HepG2 (cell line): ENCODE data around the gene TSEN34. TPM values are rescaled to one million over a fixed set of nuclear protein-coding genes. Genes with fewer than 3 reads are reported as not detected.

Source experiments
- ATAC-seq: fragments of 200-7000 bp; cut with Tn5 transposase; 3 replicates; pipeline ENCODE4 v1.9.1; 2020; ENCODE audit warnings: mild to moderate bottlenecking, moderate library complexity
- BruUV-seq: library from RNA; stranded (reverse); fragments of 400-500 nt; replicated peaks from 2 replicates; lab custom pipeline; 2021; lab: Mats Ljungman, UMichigan
- CTCF ChIA-PET: fragments of 300-600 bp; formaldehyde crosslinking; extraction: SDS; loops from one replicate; lab custom pipeline; 2021; ENCODE audit warnings: low total read pairs, inconsistent platforms, low intra/inter-chr PET ratio; lab: Yijun Ruan, JAX
- POLR2A ChIA-PET: fragments of 350-600 bp; sonication (Branson Sonifier 250); formaldehyde crosslinking; loops from one replicate; lab custom pipeline; 2020; ENCODE audit warnings: antibody characterized with exemption, inconsistent platforms; lab: Yijun Ruan, JAX
- DNase-seq: peaks from one replicate; pipeline ENCODE4 v3.0.0-alpha.2; 2015; ENCODE audit warnings: low spot score
- FAIRE-seq: peaks from 3 replicates; lab custom pipeline; 2011; peaks lifted over from hg19 to GRCh38; lab: Jason Lieb, UNC
- H2AFZ ChIP-seq: one replicate; pipeline ENCODE4 v1.6.1; 2011; ENCODE audit warnings: low read length, inconsistent platforms
- H3K27ac ChIP-seq: fragments of 300-600 bp; 3 replicates; pipeline ENCODE4 v1.8.0; 2011; ENCODE audit warnings: mixed run types, mild to moderate bottlenecking, mixed read lengths, low read length, inconsistent platforms; ENCODE audit not compliant: insufficient read depth; ENCODE audit errors: extremely low read length
- H3K27me3 ChIP-seq, 2 experiments: fragments of 200-600 bp in 1 of 2; 2 replicates in 1 of 2; 3 replicates in 1 of 2; pipeline versions ENCODE4 v1.6.0 to v1.8.0; 2011; ENCODE audit warnings: low read length in 2 of 2, mild to moderate bottlenecking in 2 of 2, moderate library complexity in 2 of 2, inconsistent platforms in 1 of 2; ENCODE audit not compliant: insufficient read depth in 2 of 2, control insufficient read depth in 1 of 2
- H3K36me3 ChIP-seq, 2 experiments: fragments of 200-600 bp in 1 of 2; replicated peaks in 1 of 2; 2 replicates in 1 of 2; 3 replicates in 1 of 2; pipeline versions ENCODE4 v1.5.1 to v1.8.0; 2011; ENCODE audit warnings: low read length in 2 of 2, inconsistent platforms in 1 of 2; ENCODE audit not compliant: insufficient read depth in 2 of 2, control insufficient read depth in 1 of 2
- H3K4me1 ChIP-seq: 2 replicates; pipeline ENCODE4 v1.5.1; 2012; ENCODE audit warnings: low read length, inconsistent platforms; ENCODE audit not compliant: insufficient read depth
- H3K4me2 ChIP-seq: 2 replicates; pipeline ENCODE4 v1.6.0; 2011; ENCODE audit warnings: low read depth, low read length, inconsistent platforms
- H3K4me3 ChIP-seq, 3 experiments: fragments of 200-600 bp in 1 of 3; sonication (generic), shearing (Covaris generic) in 1 of 3; replicated peaks in 1 of 3; 2 replicates each; pipeline ENCODE4 v1.5.1; 2011 to 2016; ENCODE audit warnings: low read length in 3 of 3, inconsistent platforms in 2 of 3, low read depth in 2 of 3, mild to moderate bottlenecking in 2 of 3, control low read depth in 1 of 3, mixed read lengths in 1 of 3; ENCODE audit not compliant: insufficient read depth in 1 of 3
- H3K79me2 ChIP-seq: one replicate; pipeline ENCODE4 v1.6.1; 2011; ENCODE audit warnings: low read length, inconsistent platforms; ENCODE audit not compliant: insufficient read depth
- H3K9ac ChIP-seq: 2 replicates; pipeline ENCODE4 v1.6.0; 2011; ENCODE audit warnings: mild to moderate bottlenecking, low read depth, low read length, inconsistent platforms; ENCODE audit not compliant: insufficient read depth
- H3K9me3 ChIP-seq: 2 replicates; pipeline ENCODE4 v1.5.1; 2012; ENCODE audit warnings: mild to moderate bottlenecking, low read length
- H4K20me1 ChIP-seq: 2 replicates; pipeline ENCODE4 v1.6.0; 2011; ENCODE audit warnings: inconsistent platforms, mild to moderate bottlenecking, low read length, moderate library complexity; ENCODE audit not compliant: insufficient read depth
- CREB1 ChIP-seq, 2 experiments: fragments of 450-650 bp in 1 of 2; IDR thresholded peaks; 2 replicates each; pipeline ENCODE4 v1.6.1; 2016 to 2017; ENCODE audit warnings: control low read depth in 1 of 2, mild to moderate bottlenecking in 1 of 2, missing compliant biosample characterization in 1 of 2, missing genetic modification characterization in 1 of 2
- SIX1 ChIP-seq: sonication (generic); formaldehyde crosslinking; IDR thresholded peaks from 2 replicates; pipeline ENCODE4 v1.4.0; 2020; ENCODE audit warnings: missing genetic modification reagents, borderline replicate concordance
- ZNF331 ChIP-seq: sonication (generic); formaldehyde crosslinking; IDR thresholded peaks from 2 replicates; pipeline ENCODE4 v1.4.0; 2020; ENCODE audit warnings: missing genetic modification reagents
- ZNF33A ChIP-seq: sonication (generic); formaldehyde crosslinking; IDR thresholded peaks from 2 replicates; pipeline ENCODE4 v1.5.1; 2020; ENCODE audit warnings: missing genetic modification reagents, mild to moderate bottlenecking, moderate library complexity, borderline replicate concordance
- ZNF432 ChIP-seq: sonication (generic); formaldehyde crosslinking; IDR thresholded peaks from 2 replicates; pipeline ENCODE4 v1.5.0; 2020; ENCODE audit warnings: missing genetic modification reagents, mild to moderate bottlenecking, borderline replicate concordance
- ZNF639 ChIP-seq: conservative IDR thresholded peaks from 2 replicates; pipeline ENCODE4 v1.6.1; 2018; ENCODE audit warnings: missing genetic modification reagents
- ZNF775 ChIP-seq: sonication (generic); formaldehyde crosslinking; IDR thresholded peaks from 2 replicates; pipeline ENCODE4 v1.4.0; 2020; ENCODE audit warnings: missing genetic modification reagents, mild to moderate bottlenecking, moderate library complexity, borderline replicate concordance
- ZSCAN30 ChIP-seq: sonication (generic); formaldehyde crosslinking; IDR thresholded peaks from 2 replicates; pipeline ENCODE4 v1.5.0; 2020; ENCODE audit warnings: mild to moderate bottlenecking, missing genetic modification reagents
- WGBS: methylation state at CpG from one replicate; pipeline ENCODE4 v1.1.6; 2017; ENCODE audit warnings: low lambda C conversion rate; 5-methylcytosine and 5-hydroxymethylcytosine counted together
- in situ Hi-C: cut with HindIII; loops from 2 replicates; pipeline ENCODE4 v1.10.0; 2017; ENCODE audit warnings: low pct_unique_long_range_greater_than_20kb; ENCODE audit not compliant: extremely low pct_ligation_motif_present
- intact Hi-C: fragments of 100-400 bp; cut with micrococcal nuclease; formaldehyde crosslinking; loops from one replicate; pipeline ENCODE4 v1.10.0; 2022; ENCODE audit not compliant: unreplicated experiment
- polyA plus RNA-seq, 8 experiments: library from polyadenylated mRNA; depleted of rRNA in 3 of 8; stranded (reverse) in 7 of 8; unstranded in 1 of 8; fragments of >200 nt; fragmentation: Illumina TruSeq in 4 of 8; extraction: Trizol in 4 of 8; gene quantifications; 2 replicates each; pipeline versions ENCODE4 v1.2.1 to v1.2.3, GENCODE V29; 2011 to 2016; ENCODE audit warnings: low read depth in 4 of 8, missing spikeins in 1 of 8, mixed read lengths in 1 of 8; ENCODE audit not compliant: insufficient read depth in 1 of 8
- total RNA-seq, 5 experiments: library from RNA; depleted of rRNA; stranded (reverse); fragments of >200 nt; fragmentation: Illumina TruSeq; extraction: Trizol; gene quantifications; 2 replicates each; pipeline ENCODE4 v1.2.3, GENCODE V29; 2016; ENCODE audit warnings: low read depth in 1 of 5
- TF ChIP-seq, protein P1 (sequence below): IDR thresholded peaks from 2 replicates; pipeline ENCODE4 v1.6.1; 2018; ENCODE audit warnings: missing genetic modification reagents, mild to moderate bottlenecking, missing compliant biosample characterization
- TF ChIP-seq, protein P2 (sequence below): sonication (generic); IDR thresholded peaks from 2 replicates; pipeline ENCODE4 v1.6.1; 2016; ENCODE audit warnings: low read depth, borderline replicate concordance
- TF ChIP-seq, protein P3 (sequence below): fragments of 450-650 bp; IDR thresholded peaks from 2 replicates; pipeline ENCODE4 v1.6.1; 2016

The TSEN34 gene
- total and polyA plus RNA-seq, 2 of the 13 experiments (the other 11 are each of a cell fraction or from before 2014, with no cell fraction given) = 55.1 to 65.4 TPM

DNA sequence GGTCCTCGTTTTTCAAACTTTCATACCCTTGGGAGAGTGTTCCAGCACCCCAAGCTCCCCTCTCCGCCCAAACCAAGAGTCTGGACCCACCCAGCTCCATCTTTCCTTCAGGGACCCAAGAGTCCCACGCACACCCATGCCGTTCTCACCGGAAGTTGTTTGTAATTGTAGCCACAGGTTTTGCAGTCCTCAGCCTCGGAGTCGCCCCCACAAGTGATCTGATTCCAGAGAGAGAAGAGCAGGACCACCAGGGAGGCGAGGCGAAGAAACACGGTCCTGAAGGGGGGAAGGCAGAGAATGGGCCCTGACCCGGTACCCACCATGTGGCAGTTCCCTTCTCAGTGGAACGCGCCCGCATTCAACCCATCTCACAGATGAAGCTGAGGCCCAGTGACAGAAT is 28.2 kb upstream of the TSEN34 start:
- Histone ChIP-seq H3K27me3 (no peaks in the 10 kb centered on the region; a peak in 1 of 5 replicates), H3K4me3 (no peak overlapping the region), H4K20me1 (no peaks in the 10 kb centered on the region), H2AFZ (no peak overlapping the region), H3K27ac (no peak overlapping the region), H3K9me3 (no peaks in the 10 kb centered on the region), H3K36me3 (peaks cover 0 to 5% of the 10 kb centered on the region in 2 experiments; a peak in 2 of 5 replicates), H3K4me2 (no peak overlapping the region), H3K9ac (no peak overlapping the region), H3K79me2 (peaks cover 13% of the 10 kb centered on the region), H3K4me1 (peaks cover 13% of the 10 kb centered on the region)
- in situ Hi-C loops (no loop called here), intact Hi-C loops (no loop called here)
- TF ChIP-seq, protein P1, sequence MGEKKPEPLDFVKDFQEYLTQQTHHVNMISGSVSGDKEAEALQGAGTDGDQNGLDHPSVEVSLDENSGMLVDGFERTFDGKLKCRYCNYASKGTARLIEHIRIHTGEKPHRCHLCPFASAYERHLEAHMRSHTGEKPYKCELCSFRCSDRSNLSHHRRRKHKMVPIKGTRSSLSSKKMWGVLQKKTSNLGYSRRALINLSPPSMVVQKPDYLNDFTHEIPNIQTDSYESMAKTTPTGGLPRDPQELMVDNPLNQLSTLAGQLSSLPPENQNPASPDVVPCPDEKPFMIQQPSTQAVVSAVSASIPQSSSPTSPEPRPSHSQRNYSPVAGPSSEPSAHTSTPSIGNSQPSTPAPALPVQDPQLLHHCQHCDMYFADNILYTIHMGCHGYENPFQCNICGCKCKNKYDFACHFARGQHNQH (CRISPR knock-in tag) = no peak
- no peak for TF ChIP-seq SIX1 (CRISPR knock-in tag)
- no peak for TF ChIP-seq ZSCAN30 (CRISPR knock-in tag)
- no peak for TF ChIP-seq ZNF639 (CRISPR knock-in tag)
- TF ChIP-seq, protein P2, sequence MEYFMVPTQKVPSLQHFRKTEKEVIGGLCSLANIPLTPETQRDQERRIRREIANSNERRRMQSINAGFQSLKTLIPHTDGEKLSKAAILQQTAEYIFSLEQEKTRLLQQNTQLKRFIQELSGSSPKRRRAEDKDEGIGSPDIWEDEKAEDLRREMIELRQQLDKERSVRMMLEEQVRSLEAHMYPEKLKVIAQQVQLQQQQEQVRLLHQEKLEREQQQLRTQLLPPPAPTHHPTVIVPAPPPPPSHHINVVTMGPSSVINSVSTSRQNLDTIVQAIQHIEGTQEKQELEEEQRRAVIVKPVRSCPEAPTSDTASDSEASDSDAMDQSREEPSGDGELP = no peak
- no peak for TF ChIP-seq CREB1 (IDR thresholded peaks at IDR 0.05)
- TF ChIP-seq CREB1 (CRISPR knock-in tag; IDR thresholded peaks at IDR 0.05) = no peak
- TF ChIP-seq ZNF331 (CRISPR knock-in tag) = no peak
- TF ChIP-seq ZNF33A (CRISPR knock-in tag) = no peak
- TF ChIP-seq, protein P3, sequence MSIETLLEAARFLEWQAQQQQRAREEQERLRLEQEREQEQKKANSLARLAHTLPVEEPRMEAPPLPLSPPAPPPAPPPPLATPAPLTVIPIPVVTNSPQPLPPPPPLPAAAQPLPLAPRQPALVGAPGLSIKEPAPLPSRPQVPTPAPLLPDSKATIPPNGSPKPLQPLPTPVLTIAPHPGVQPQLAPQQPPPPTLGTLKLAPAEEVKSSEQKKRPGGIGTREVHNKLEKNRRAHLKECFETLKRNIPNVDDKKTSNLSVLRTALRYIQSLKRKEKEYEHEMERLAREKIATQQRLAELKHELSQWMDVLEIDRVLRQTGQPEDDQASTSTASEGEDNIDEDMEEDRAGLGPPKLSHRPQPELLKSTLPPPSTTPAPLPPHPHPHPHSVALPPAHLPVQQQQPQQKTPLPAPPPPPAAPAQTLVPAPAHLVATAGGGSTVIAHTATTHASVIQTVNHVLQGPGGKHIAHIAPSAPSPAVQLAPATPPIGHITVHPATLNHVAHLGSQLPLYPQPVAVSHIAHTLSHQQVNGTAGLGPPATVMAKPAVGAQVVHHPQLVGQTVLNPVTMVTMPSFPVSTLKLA = no peak
- TF ChIP-seq ZNF432 = no peak
- TF ChIP-seq ZNF775 (CRISPR knock-in tag) = no peak
- ChIA-PET CTCF (no interaction called here), POLR2A (no interaction called here)
- DNase-seq = no peak
- WGBS = 94% methylated on average over 14 of the region's 14 CpGs
- no peak for FAIRE-seq
- no TSS peak for BruUV-seq
- no peak for ATAC-seq
